PFSK-1 (cell line): ENCODE data around the gene PIAS4.

ENCODE experiments used
- FOXP2 ChIP-seq: optimal IDR thresholded peaks from 2 replicates; pipeline ENCODE3; 2011; ENCODE audit warnings: borderline replicate concordance, control low read depth, inconsistent platforms; ENCODE audit not compliant: insufficient read depth; ENCODE audit errors: extremely low read length, extremely low read depth
- POLR2AphosphoS5 ChIP-seq: IDR thresholded peaks from 2 replicates; pipeline ENCODE4 v1.6.1; 2012; ENCODE audit warnings: low read depth, mild to moderate bottlenecking, control low read depth, low read length, moderate library complexity
- SIN3A ChIP-seq: IDR thresholded peaks from 2 replicates; pipeline ENCODE4 v1.6.1; 2012; ENCODE audit warnings: mild to moderate bottlenecking, low read length, moderate library complexity, borderline replicate concordance; ENCODE audit not compliant: insufficient read depth
- TAF1 ChIP-seq: IDR thresholded peaks from 2 replicates; pipeline ENCODE4 v1.6.1; 2012; ENCODE audit warnings: low read length, control low read depth, borderline replicate concordance; ENCODE audit not compliant: insufficient read depth
- TF ChIP-seq, protein P1 (sequence below), 2 experiments: IDR thresholded peaks; 2 replicates each; pipeline versions ENCODE4 v1.6.1 to v1.8.0; 2011 to 2012; ENCODE audit warnings: low read depth in 2 of 2, low read length in 2 of 2, control low read depth in 1 of 2, inconsistent platforms in 1 of 2, mild to moderate bottlenecking in 1 of 2, moderate library complexity in 1 of 2; ENCODE audit not compliant: insufficient read depth in 1 of 2

PIAS4 gene

DNA sequence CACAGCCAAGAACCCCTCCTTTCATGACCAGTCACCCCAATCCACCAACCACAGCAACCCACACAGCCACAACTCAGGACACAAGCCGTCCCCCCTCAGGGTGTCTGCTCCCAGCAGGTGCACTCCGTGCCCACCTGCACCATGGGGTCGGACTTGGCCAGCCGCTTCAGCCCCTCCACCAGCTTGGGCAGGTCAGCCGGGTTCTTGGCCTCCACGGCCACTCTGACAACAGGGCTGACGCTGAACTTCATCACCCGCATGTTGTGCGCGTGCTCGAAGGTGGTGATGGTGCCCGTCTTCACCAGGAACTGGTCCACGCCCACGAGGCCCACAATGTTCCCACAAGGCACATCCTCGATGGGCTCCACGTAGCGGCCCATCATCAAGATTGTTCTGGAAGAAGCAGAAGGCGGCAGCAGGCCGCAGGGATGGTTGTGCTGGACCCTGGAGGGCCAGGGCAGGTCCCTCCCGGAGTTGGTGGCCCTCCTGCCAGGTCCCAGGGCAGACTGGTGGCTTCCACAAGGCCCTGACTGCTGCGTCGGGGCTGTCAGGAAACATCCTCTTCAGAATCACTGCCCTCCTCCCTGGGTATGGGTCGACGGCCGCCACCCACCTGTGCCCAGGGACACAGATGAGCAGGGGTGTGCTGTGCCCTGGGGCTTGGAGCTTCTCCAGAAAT lies 27.7 kb upstream of the PIAS4 start:
- TF ChIP-seq, protein P1, sequence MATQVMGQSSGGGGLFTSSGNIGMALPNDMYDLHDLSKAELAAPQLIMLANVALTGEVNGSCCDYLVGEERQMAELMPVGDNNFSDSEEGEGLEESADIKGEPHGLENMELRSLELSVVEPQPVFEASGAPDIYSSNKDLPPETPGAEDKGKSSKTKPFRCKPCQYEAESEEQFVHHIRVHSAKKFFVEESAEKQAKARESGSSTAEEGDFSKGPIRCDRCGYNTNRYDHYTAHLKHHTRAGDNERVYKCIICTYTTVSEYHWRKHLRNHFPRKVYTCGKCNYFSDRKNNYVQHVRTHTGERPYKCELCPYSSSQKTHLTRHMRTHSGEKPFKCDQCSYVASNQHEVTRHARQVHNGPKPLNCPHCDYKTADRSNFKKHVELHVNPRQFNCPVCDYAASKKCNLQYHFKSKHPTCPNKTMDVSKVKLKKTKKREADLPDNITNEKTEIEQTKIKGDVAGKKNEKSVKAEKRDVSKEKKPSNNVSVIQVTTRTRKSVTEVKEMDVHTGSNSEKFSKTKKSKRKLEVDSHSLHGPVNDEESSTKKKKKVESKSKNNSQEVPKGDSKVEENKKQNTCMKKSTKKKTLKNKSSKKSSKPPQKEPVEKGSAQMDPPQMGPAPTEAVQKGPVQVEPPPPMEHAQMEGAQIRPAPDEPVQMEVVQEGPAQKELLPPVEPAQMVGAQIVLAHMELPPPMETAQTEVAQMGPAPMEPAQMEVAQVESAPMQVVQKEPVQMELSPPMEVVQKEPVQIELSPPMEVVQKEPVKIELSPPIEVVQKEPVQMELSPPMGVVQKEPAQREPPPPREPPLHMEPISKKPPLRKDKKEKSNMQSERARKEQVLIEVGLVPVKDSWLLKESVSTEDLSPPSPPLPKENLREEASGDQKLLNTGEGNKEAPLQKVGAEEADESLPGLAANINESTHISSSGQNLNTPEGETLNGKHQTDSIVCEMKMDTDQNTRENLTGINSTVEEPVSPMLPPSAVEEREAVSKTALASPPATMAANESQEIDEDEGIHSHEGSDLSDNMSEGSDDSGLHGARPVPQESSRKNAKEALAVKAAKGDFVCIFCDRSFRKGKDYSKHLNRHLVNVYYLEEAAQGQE (IDR thresholded peaks at IDR 0.05; ENCODE audit: insufficient read depth in 1 of 2, low read depth in 2 of 2, low read length in 2 of 2), result no peak
- TF ChIP-seq POLR2AphosphoS5 (no peak; the same call in 1 of the 2 replicates), FOXP2 (no peak), SIN3A (no peak), TAF1 (no peak)

DNA sequence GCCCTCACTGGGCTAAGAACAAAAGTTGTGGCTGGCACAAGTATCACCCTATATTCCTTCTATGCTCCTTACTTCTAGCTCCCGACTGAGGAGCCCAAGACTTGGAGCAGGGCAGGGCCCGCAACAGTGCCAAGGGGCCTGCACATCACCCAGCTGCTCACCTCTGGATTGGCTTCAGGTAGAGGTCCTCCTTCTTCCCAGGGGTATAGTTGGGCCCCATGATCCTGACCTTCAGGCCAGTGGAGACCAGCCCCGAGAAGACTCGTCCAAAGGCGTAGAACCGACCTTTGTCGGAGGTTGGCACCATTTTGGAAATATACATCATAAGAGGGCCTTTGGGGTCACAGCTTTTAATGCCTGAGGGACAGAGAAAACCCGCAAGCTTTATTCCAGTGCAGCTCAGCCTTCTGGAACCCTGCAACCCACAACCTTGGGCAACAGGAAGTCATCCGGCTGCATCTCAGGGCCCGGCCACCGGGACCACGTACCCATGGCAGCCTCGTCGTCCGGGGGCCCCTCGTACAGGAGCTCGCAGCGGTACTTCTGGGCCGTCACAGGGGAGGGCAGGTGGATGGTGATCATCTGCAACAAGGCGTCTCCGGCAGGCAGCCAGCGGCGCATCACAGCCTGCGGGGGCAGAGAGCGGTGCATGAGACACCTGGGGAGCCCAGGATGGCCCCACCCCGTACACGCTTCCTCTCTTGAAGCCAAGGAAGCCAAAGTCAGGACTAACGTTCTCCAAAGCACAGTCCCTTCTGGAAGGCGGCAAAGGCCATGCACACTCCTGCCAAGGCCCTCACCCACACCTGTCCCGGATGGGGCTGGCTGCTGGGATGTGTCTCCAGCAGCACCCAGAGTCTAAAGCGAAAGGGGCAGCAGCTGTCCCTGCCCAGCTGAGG lies 26.9 kb upstream of the PIAS4 start:
- TF ChIP-seq POLR2AphosphoS5 (no peak; the same call in 1 of the 2 replicates), TAF1 (no peak), FOXP2 (no peak), SIN3A (no peak)
- TF ChIP-seq, protein P1 (IDR thresholded peaks at IDR 0.05; ENCODE audit: insufficient read depth in 1 of 2, low read depth in 2 of 2, low read length in 2 of 2), result no peak

DNA sequence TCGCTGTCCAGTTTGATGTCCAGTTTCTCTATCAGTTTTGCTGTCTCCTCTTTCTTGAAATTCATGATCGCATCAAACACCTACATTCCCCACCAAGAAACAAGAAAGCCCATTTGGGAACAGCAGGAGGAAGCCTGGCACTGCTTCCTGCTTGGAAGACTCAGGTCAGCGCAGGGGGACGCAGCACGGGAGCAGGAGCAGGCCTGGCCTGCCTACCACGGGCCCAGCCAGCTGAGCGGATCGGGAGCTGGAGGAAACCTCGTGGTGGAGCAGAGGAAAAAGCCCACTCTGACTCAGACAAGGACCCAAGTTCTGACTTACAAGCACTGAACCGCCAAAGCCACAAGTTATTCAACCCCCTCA lies 26.2 kb upstream of the PIAS4 start:
- TF ChIP-seq, protein P1 (IDR thresholded peaks at IDR 0.05; ENCODE audit: insufficient read depth in 1 of 2, low read depth in 2 of 2, low read length in 2 of 2), result no peak
- TF ChIP-seq SIN3A, result no peak
- TF ChIP-seq TAF1, result no peak
- no peak; the same call in 1 of the 2 replicates for TF ChIP-seq POLR2AphosphoS5
- no peak for TF ChIP-seq FOXP2

DNA sequence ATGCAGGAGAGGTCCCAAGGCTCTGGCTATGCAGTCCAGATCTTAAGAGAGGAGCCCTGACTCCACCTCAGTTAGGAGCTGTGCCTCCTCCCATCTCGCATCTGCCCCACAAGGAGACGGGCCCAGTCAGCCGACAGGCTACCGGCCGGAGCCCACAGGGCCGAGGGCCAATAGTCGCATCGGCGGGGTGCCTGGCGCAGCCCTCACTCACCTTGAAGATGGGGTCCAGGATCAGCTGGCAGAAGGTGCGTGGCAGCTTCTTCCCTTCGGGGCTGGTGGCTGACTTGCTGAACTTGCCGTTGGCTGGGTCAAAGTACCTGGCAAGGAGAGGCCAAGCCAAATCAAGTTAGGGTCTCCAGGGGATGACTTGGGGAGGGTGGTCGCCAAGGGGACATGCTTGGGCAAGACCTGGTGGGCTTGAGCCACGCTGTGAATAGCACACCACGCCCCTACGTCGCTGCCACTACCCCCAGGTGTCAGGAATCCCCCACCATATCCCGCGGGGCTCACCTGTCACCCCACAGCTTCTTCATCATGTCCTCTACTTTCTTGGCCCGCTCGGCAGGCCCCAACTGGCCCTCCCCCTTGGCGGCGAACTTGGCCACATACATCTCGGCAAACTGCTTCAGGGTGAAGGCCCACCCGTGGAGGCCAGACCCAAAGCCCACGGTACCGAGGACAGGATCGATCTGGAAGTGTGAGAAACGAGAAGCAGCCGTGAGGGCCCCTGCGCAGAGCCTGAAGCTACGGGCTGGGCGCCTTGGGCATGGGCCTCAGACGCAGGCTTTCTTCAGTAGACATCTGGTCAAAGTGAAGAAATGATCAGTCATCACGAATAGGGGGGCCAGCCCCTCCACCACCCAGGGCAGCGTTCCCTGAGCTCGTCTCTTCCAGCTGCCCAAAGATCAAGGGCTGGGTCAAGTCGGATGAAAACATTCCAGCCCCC lies 25.5 kb upstream of the PIAS4 start:
- TF ChIP-seq TAF1, result no peak
- TF ChIP-seq, protein P1 (IDR thresholded peaks at IDR 0.05; ENCODE audit: insufficient read depth in 1 of 2, low read depth in 2 of 2, low read length in 2 of 2), result no peak
- no peak; the same call in none of the 2 replicates for TF ChIP-seq POLR2AphosphoS5
- TF ChIP-seq SIN3A, result no peak
- no peak for TF ChIP-seq FOXP2
